ENCODE measurements around the gene TSPAN14.
A peak's percentile ranks its signal among the peaks of the same experiment; 100 is the strongest.
"Not testable (repeated sequence)": the region's sequence is repeated elsewhere in the genome, so short reads cannot be mapped to it uniquely, and the experiment has no call there.

Gene TSPAN14

GRCh38 chr10:80414142-80414895, 39.8 kb upstream of the TSPAN14 start:
- Histone ChIP-seq H3K9me3 (ENCODE audit: severe bottlenecking) (no peaks in the 10 kb centered on the region), H3K4me1 (ENCODE audit: insufficient read depth, poor library complexity, severe bottlenecking) (peaks cover 39% of the 10 kb centered on the region), H3K36me3 (ENCODE audit: low read depth) (no peaks in the 10 kb centered on the region), H3K27me3 (ENCODE audit: insufficient read depth, poor library complexity, severe bottlenecking) (no peaks in the 10 kb centered on the region), H3K4me3 (ENCODE audit: severe bottlenecking) (no peak overlapping the region), H3K27ac (ENCODE audit: poor library complexity, severe bottlenecking) (peak overlapping the region; percentile 36)
- no peak for TF ChIP-seq CTCF (IDR thresholded peaks at IDR 0.05; ENCODE audit: poor library complexity, severe bottlenecking)
- ATAC-seq (ENCODE audit: low read depth) (no peak), DNase-seq (ENCODE audit: low spot score) (no peak)

DNA sequence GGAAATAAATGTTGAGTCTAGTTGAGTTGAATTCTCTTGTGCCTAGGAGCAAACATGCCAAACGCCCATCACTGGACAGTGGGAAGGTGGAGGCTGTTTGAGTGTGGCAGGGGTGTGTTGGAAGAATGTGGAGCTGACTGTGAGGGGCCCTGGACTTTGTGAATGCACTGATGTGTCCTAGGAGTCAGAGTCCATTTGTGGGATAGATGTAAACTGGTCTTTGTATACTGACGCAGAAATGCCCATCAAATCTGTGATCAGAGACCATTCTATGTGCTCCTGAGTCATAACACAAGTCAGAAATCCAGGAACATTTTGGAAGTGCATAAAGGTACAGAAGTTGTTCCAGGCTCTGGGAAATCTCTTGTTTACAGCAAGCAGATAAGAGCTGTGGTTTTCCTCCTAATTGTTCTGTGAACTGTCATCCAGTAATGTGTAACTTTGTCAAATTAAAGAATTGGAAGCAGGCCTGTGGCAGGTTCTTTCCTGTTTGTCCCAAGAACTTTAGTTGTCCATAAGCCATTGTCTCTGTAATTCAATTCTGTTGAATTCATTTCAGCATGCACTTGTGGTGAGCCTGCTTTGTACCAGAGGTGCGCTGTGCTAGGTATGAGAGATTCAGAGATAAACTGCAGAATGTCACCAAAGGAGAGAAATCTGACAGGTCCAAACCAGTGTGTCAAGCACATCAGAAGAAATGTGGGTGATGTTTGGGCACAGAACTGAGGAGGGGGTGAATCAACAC, 38.2 kb upstream of the TSPAN14 start:
- H3K4me3 ChIP-seq (ENCODE audit: severe bottlenecking) = no peak overlapping the region
- H3K27ac ChIP-seq (ENCODE audit: poor library complexity, severe bottlenecking) = no peak overlapping the region
- no peaks in the 10 kb centered on the region for H3K27me3 ChIP-seq (ENCODE audit: insufficient read depth, poor library complexity, severe bottlenecking)
- H3K4me1 ChIP-seq (ENCODE audit: insufficient read depth, poor library complexity, severe bottlenecking) = peaks cover 33% of the 10 kb centered on the region
- no peak for TF ChIP-seq CTCF (IDR thresholded peaks at IDR 0.05; ENCODE audit: poor library complexity, severe bottlenecking)
- ATAC-seq (ENCODE audit: low read depth) (no peak), DNase-seq (ENCODE audit: low spot score) (no peak)
- no peaks in the 10 kb centered on the region for H3K9me3 ChIP-seq (ENCODE audit: severe bottlenecking)
- no peaks in the 10 kb centered on the region for H3K36me3 ChIP-seq (ENCODE audit: low read depth)

DNA sequence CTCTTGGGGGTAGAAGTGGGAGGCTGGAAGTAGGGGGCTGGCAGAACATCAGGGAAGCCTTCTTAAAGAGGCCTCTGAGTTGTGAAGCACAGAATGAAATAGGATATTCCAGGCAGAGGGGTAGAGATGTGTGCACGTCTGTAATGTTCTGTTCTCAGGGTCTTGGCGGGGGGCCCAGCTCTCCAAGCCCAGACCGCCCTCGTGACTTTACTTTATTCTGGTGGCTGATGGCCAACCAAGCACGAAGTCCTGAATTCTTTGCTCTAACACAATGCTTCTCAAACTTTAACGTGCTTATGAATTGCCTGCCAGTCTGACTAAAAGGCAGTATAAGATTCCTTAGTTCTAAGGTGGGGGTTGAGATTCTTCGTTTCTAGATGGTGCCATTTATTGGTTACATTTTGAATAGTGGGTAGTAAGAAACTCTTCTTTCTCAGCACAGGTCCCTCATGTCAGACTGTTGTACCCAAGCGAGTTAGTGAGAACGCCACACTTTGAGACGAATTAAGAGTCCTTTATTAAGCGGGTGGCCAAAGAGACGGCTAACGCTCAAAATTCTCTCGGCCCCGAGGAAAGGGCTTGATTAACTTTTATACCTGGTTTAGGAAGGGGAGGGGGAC, 37.5 kb upstream of the TSPAN14 start:
- no peak overlapping the region for H3K27ac ChIP-seq (ENCODE audit: poor library complexity, severe bottlenecking)

GRCh38 chr10:80417256-80417655, 36.9 kb upstream of the TSPAN14 start:
- H3K27me3 ChIP-seq (ENCODE audit: insufficient read depth, poor library complexity, severe bottlenecking); H3K36me3 ChIP-seq (ENCODE audit: low read depth); H3K9me3 ChIP-seq (ENCODE audit: severe bottlenecking); H3K4me3 ChIP-seq (ENCODE audit: severe bottlenecking); DNase-seq (ENCODE audit: low spot score); H3K27ac ChIP-seq (ENCODE audit: poor library complexity, severe bottlenecking); ATAC-seq (ENCODE audit: low read depth): not testable (repeated sequence)
- peaks cover 19% of the 10 kb centered on the region for H3K4me1 ChIP-seq (ENCODE audit: insufficient read depth, poor library complexity, severe bottlenecking)

More for the DNA sequence above, 37.5 kb upstream of the TSPAN14 start:
- no peak for DNase-seq (ENCODE audit: low spot score)
- no peak for TF ChIP-seq CTCF (IDR thresholded peaks at IDR 0.05; ENCODE audit: poor library complexity, severe bottlenecking)
- no peaks in the 10 kb centered on the region for H3K9me3 ChIP-seq (ENCODE audit: severe bottlenecking)
- H3K27me3 ChIP-seq (ENCODE audit: insufficient read depth, poor library complexity, severe bottlenecking) = no peaks in the 10 kb centered on the region
- ATAC-seq (ENCODE audit: low read depth) = no peak
- no peak overlapping the region for H3K4me3 ChIP-seq (ENCODE audit: severe bottlenecking)
- no peaks in the 10 kb centered on the region for H3K36me3 ChIP-seq (ENCODE audit: low read depth)
- peaks cover 26% of the 10 kb centered on the region for H3K4me1 ChIP-seq (ENCODE audit: insufficient read depth, poor library complexity, severe bottlenecking)

DNA sequence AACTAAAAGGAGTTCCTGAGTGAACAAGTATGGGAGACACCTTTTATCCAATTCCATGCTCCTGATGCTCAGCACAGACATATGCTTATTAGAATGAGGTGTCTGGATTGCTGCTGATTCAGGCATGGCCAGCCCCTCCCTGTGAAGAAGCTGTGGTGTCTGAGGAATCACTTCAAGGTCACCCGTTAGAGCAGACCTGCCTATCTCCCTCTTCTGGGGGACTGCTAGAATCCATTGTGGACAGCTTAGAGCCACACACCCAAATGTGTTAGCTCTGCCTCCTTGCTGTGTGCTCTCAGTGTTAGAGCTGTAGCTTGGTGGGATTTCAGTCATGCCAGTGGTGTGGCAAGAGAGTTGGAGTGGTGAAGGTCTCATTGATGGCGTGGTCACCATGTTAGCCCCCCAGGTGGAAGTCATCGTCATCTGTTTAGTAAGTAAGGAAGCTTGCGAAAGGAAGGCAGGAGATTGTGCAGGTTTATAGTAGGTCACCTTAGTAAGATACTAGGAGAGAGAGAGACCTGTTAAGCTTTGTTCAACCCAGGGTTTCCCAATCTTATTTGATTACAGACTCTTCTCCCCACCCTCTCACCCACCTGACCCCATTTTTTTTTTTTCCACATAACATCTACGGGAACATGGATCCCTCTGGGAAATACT, 32.9 kb upstream of the TSPAN14 start:
- Histone ChIP-seq H3K27ac (ENCODE audit: poor library complexity, severe bottlenecking) (no peak overlapping the region), H3K27me3 (ENCODE audit: insufficient read depth, poor library complexity, severe bottlenecking) (no peaks in the 10 kb centered on the region), H3K4me3 (ENCODE audit: severe bottlenecking) (no peak overlapping the region), H3K4me1 (ENCODE audit: insufficient read depth, poor library complexity, severe bottlenecking) (no peaks in the 10 kb centered on the region), H3K9me3 (ENCODE audit: severe bottlenecking) (no peaks in the 10 kb centered on the region), H3K36me3 (ENCODE audit: low read depth) (no peaks in the 10 kb centered on the region)
- ATAC-seq (ENCODE audit: low read depth) (no peak), DNase-seq (ENCODE audit: low spot score) (no peak)
- no peak for TF ChIP-seq CTCF (IDR thresholded peaks at IDR 0.05; ENCODE audit: poor library complexity, severe bottlenecking)
